SU-DHL-6 (cell line): ENCODE results near the gene TFIP11.

ENCODE experiments used
- H2AFZ ChIP-seq: fragments of 200-600 bp; sonication (generic); 2 replicates; pipeline ENCODE4 v1.6.1; 2014; ENCODE audit warnings: low read depth, mild to moderate bottlenecking, moderate library complexity, mixed read lengths, antibody characterized with exemption, low read length; ENCODE audit not compliant: severe bottlenecking
- H3F3A ChIP-seq: fragments of 200-600 bp; shearing (Covaris generic); 2 replicates; pipeline ENCODE4 v1.6.0; 2016; ENCODE audit warnings: antibody characterized with exemption, mild to moderate bottlenecking; ENCODE audit not compliant: insufficient read depth
- H3K27ac ChIP-seq: fragments of 200-600 bp; sonication (generic); 2 replicates; pipeline ENCODE4 v1.5.1; 2016; ENCODE audit warnings: low read depth, mild to moderate bottlenecking, low read length, moderate library complexity, mixed read lengths
- H3K27me3 ChIP-seq: fragments of 200-600 bp; sonication (generic), shearing (Covaris generic); 2 replicates; pipeline ENCODE4 v1.6.0; 2014; ENCODE audit warnings: mild to moderate bottlenecking, low read length
- H3K36me3 ChIP-seq: fragments of 200-600 bp; sonication (generic); 2 replicates; pipeline ENCODE4 v1.6.1; 2014; ENCODE audit warnings: mild to moderate bottlenecking, low read length, mixed read lengths
- H3K4me2 ChIP-seq: fragments of 300-600, 200-600 bp; shearing (Covaris generic), sonication (generic); 2 replicates; pipeline ENCODE4 v1.6.0; 2014; ENCODE audit warnings: low read length, low read depth, mild to moderate bottlenecking; ENCODE audit not compliant: poor library complexity, severe bottlenecking
- H3K4me3 ChIP-seq: fragments of 200-600 bp; sonication (generic); 2 replicates; pipeline ENCODE4 v1.5.1; 2014; ENCODE audit warnings: antibody characterized with exemption, low read length, mild to moderate bottlenecking, mixed read lengths; ENCODE audit not compliant: insufficient read depth, poor library complexity, severe bottlenecking
- H3K79me2 ChIP-seq: fragments of 200-600 bp; sonication (generic); 2 replicates; pipeline ENCODE4 v1.6.1; 2014; ENCODE audit warnings: mild to moderate bottlenecking, low read length, moderate library complexity; ENCODE audit not compliant: insufficient read depth
- H3K9ac ChIP-seq: fragments of 200-600 bp; sonication (generic); 2 replicates; pipeline ENCODE4 v1.7.0; 2014; ENCODE audit warnings: mild to moderate bottlenecking, low read length
- H3K9me2 ChIP-seq: fragments of 200-600 bp; sonication (generic); replicated peaks from 2 replicates; pipeline ENCODE4 v1.6.1; 2014; ENCODE audit warnings: low read length; ENCODE audit not compliant: insufficient read depth
- H3K9me3 ChIP-seq: fragments of 200-600 bp; sonication (generic); 2 replicates; pipeline ENCODE4 v1.6.1; 2014; ENCODE audit warnings: low read length, mixed read lengths; ENCODE audit not compliant: insufficient read depth
- H4K20me1 ChIP-seq: fragments of 200-600 bp; sonication (generic); 2 replicates; pipeline ENCODE4 v1.6.1; 2014; ENCODE audit warnings: low read depth, mild to moderate bottlenecking, antibody characterized with exemption, low read length, moderate library complexity, mixed read lengths
- CTCF ChIP-seq: fragments of 200-600 bp; sonication (generic); IDR thresholded peaks from one replicate; pipeline ENCODE4 v1.5.1; 2017; ENCODE audit warnings: antibody characterized with exemption, mild to moderate bottlenecking, low read length, moderate library complexity; ENCODE audit not compliant: insufficient read depth, poor library complexity, severe bottlenecking
- EZH2phosphoT487 ChIP-seq: fragments of 200-600 bp; sonication (generic), shearing (Covaris generic); conservative IDR thresholded peaks from 2 replicates; pipeline ENCODE4 v1.6.1; 2018; ENCODE audit warnings: mild to moderate bottlenecking, antibody characterized with exemption, low read length, moderate library complexity, mixed read lengths

Gene TFIP11

DNA sequence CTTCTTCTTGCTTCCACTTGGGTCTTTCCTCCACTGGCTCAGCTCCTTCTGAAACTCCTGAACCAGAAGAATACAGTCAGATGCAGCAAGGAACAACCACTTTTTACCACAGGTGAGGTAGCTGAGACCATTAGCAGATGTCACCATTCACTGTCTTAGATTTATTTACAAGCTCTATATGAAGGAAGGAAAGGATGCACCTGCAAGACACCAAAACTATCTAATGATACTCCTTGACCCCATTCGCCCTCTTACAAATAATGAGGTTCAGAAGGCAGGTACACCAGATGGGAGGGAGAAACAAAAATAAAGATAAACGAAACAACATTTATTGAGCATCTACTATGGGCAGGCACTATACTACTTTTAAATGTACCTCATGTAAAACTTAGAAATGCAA is 10.3 kb downstream of the TFIP11 start:
- Histone ChIP-seq H4K20me1 (no peaks in the 10 kb centered on the region), H3K4me3 (no peak overlapping the region), H2AFZ (no peak overlapping the region), H3K4me2 (no peak overlapping the region), H3F3A (peaks cover 4% of the 10 kb centered on the region; the same call in 1 of the 2 replicates), H3K36me3 (peaks cover 39% of the 10 kb centered on the region), H3K79me2 (no peaks in the 10 kb centered on the region), H3K9me2 (no peaks in the 10 kb centered on the region), H3K27me3 (no peaks in the 10 kb centered on the region), H3K9ac (no peak overlapping the region), H3K27ac (no peak overlapping the region), H3K9me3 (no peaks in the 10 kb centered on the region)
- TF ChIP-seq CTCF (no peak), EZH2phosphoT487 (no peak)

- Histone ChIP-seq H3K36me3 (peaks cover 41% of the 10 kb centered on the region), H3K9me3 (no peaks in the 10 kb centered on the region), H3K27me3 (no peaks in the 10 kb centered on the region), H4K20me1 (no peaks in the 10 kb centered on the region), H3K27ac (no peak overlapping the region), H3K4me3 (no peak overlapping the region), H3K79me2 (no peaks in the 10 kb centered on the region), H3F3A (peaks cover 3% of the 10 kb centered on the region; the same call in 1 of the 2 replicates), H3K9ac (no peak overlapping the region), H3K4me2 (no peak overlapping the region), H2AFZ (no peak overlapping the region), H3K9me2 (no peaks in the 10 kb centered on the region)
- no peak for TF ChIP-seq EZH2phosphoT487
- TF ChIP-seq CTCF = no peak
Observed at GRCh38 chr22:26499188-26499703, 13.0 kb downstream of the TFIP11 start.

GRCh38 chr22:26496456-26496855 is 15.8 kb downstream of the TFIP11 start:
- Histone ChIP-seq H4K20me1 (no peaks in the 10 kb centered on the region), H3K79me2 (no peaks in the 10 kb centered on the region), H3K36me3 (peaks cover 24% of the 10 kb centered on the region), H3K4me3 (no peak overlapping the region), H3F3A (no peaks in the 10 kb centered on the region; the same call in 1 of the 2 replicates), H3K27me3 (no peaks in the 10 kb centered on the region), H3K9ac (no peak overlapping the region), H3K27ac (no peak overlapping the region), H3K9me3 (no peaks in the 10 kb centered on the region), H2AFZ (no peak overlapping the region), H3K9me2 (no peaks in the 10 kb centered on the region), H3K4me2 (no peak overlapping the region)
- TF ChIP-seq CTCF (no peak), EZH2phosphoT487 (no peak)
